GM12878 (cell line): Measurements from ENCODE around the gene ALOXE3. TPM values are rescaled to one million over a fixed set of nuclear protein-coding genes. Genes with fewer than 3 reads are reported as not detected.
A peak's percentile ranks its signal among the peaks of the same experiment; 100 is the strongest.

Experiments
- CEBPB ChIP-seq, 2 experiments: fragments of 150-350 bp in 1 of 2; IDR thresholded peaks; 2 replicates each; pipeline ENCODE4 v1.6.1; 2012 to 2014; ENCODE audit warnings: low read depth in 2 of 2, low read length in 2 of 2, borderline replicate concordance in 1 of 2, inconsistent platforms in 1 of 2
- CHD4 ChIP-seq: fragments of 200-600 bp; sonication (generic); IDR thresholded peaks from 2 replicates; pipeline ENCODE4 v1.6.1; 2016; ENCODE audit warnings: mild to moderate bottlenecking
- HDGF ChIP-seq: fragments of 450-650 bp; IDR thresholded peaks from 2 replicates; pipeline ENCODE4 v1.6.1; 2016; ENCODE audit warnings: antibody characterized with exemption
- IKZF2 ChIP-seq, 2 experiments: fragments of 450-650 bp; IDR thresholded peaks; 2 replicates each; pipeline ENCODE4 v1.6.1; 2017; ENCODE audit warnings: mild to moderate bottlenecking in 2 of 2, moderate library complexity in 2 of 2
- KLF5 ChIP-seq: fragments of 450-650 bp; IDR thresholded peaks from 2 replicates; pipeline ENCODE4 v1.6.1; 2014; ENCODE audit warnings: mild to moderate bottlenecking; ENCODE audit not compliant: partially characterized antibody
- MTA3 ChIP-seq: IDR thresholded peaks from 2 replicates; pipeline ENCODE4 v1.6.1; 2012; ENCODE audit warnings: low read length, inconsistent platforms, borderline replicate concordance
- NFYA ChIP-seq: IDR thresholded peaks from 2 replicates; pipeline ENCODE4 v1.6.1; 2011; ENCODE audit warnings: low read depth, mild to moderate bottlenecking, low read length, improper control_type of control experiment, borderline replicate concordance
- RAD51 ChIP-seq: fragments of 450-650 bp; IDR thresholded peaks from 2 replicates; pipeline ENCODE4 v1.6.1; 2016; ENCODE audit warnings: moderate library complexity, mild to moderate bottlenecking, inconsistent platforms
- TARDBP ChIP-seq: IDR thresholded peaks from 2 replicates; pipeline ENCODE4 v1.6.1; 2016; ENCODE audit warnings: borderline replicate concordance
- TCF7 ChIP-seq: IDR thresholded peaks from 2 replicates; pipeline ENCODE4 v1.6.1; 2014; ENCODE audit warnings: antibody characterized with exemption, borderline replicate concordance
- YY1 ChIP-seq: IDR thresholded peaks from 2 replicates; pipeline ENCODE4 v1.6.1; 2011; ENCODE audit warnings: low read depth, mild to moderate bottlenecking, low read length
- polyA plus RNA-seq, 11 experiments: library from polyadenylated mRNA; depleted of rRNA in 4 of 11; unstranded in 6 of 11; stranded (reverse) in 5 of 11; fragments of >200 nt; fragmentation: Nextera tagmentation in 4 of 11; fragmentation: Illumina TruSeq in 1 of 11; extraction: Ambion mirVana in 4 of 11; extraction: Trizol in 1 of 11; gene quantifications; 1 replicate in 1 of 11; 2 replicates in 10 of 11; pipeline versions ENCODE4 v1.2.1 to v1.2.3, GENCODE V29; 2011 to 2016; ENCODE audit warnings: inconsistent platforms in 2 of 11, missing spikeins in 2 of 11, low read depth in 1 of 11
- total RNA-seq, 4 experiments: library from RNA; depleted of rRNA in 3 of 4; stranded (reverse); fragments of >200 nt in 3 of 4; fragmentation: Illumina TruSeq in 1 of 4; extraction: Trizol in 1 of 4; gene quantifications; 2 replicates each; pipeline versions ENCODE4 v1.2.1 to v1.2.3, GENCODE V29; 2013 to 2021
- TF ChIP-seq, protein P1 (sequence below): IDR thresholded peaks from 2 replicates; pipeline ENCODE4 v1.6.1; 2012; ENCODE audit warnings: mild to moderate bottlenecking, low read depth, low read length
- TF ChIP-seq, protein P2 (sequence below): IDR thresholded peaks from 2 replicates; pipeline ENCODE4 v1.6.1; 2012; ENCODE audit warnings: low read depth, low read length, improper control_type of control experiment
- TF ChIP-seq, protein P3 (sequence below), 3 experiments: IDR thresholded peaks in 2 of 3; conservative IDR thresholded peaks in 1 of 3; 2 replicates each; pipeline ENCODE4 v1.5.1; 2011; ENCODE audit warnings: low read depth in 3 of 3, low read length in 3 of 3, mild to moderate bottlenecking in 3 of 3, control low read depth in 2 of 3, moderate library complexity in 2 of 3, inconsistent platforms in 1 of 3, mixed read lengths in 1 of 3; ENCODE audit not compliant: control insufficient read depth in 2 of 3, insufficient read depth in 1 of 3; ENCODE audit errors: extremely low read depth in 1 of 3
- TF ChIP-seq, protein P4 (sequence below): fragments of 450-650 bp; IDR thresholded peaks from 2 replicates; pipeline ENCODE4 v1.6.1; 2014; ENCODE audit warnings: mild to moderate bottlenecking

The ALOXE3 gene
- total and polyA plus RNA-seq, 10 of the 15 experiments (the other 5 are each of a cell fraction or from before 2014, with no cell fraction given) = 0.04 TPM; not detected in 9

DNA sequence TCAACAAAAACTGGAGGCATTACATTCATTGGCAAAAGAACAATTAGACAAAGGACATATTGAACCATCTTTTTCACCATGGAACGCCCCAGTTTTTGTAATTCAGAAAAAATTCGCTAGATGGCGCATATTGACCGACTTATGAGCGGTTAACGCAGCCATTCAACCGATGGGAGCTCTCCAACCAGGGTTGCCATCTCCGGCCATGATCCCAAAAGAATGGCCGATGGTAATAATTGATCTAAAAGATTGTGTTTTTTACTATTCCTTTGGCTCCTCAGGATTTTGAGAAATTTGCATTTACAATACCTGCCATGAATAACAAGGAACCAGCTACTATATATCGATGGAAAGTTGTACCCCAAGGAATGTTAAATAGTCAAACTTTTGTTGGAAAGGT, 58.0 kb downstream of the ALOXE3 start (continued):
- TF ChIP-seq, protein P1, sequence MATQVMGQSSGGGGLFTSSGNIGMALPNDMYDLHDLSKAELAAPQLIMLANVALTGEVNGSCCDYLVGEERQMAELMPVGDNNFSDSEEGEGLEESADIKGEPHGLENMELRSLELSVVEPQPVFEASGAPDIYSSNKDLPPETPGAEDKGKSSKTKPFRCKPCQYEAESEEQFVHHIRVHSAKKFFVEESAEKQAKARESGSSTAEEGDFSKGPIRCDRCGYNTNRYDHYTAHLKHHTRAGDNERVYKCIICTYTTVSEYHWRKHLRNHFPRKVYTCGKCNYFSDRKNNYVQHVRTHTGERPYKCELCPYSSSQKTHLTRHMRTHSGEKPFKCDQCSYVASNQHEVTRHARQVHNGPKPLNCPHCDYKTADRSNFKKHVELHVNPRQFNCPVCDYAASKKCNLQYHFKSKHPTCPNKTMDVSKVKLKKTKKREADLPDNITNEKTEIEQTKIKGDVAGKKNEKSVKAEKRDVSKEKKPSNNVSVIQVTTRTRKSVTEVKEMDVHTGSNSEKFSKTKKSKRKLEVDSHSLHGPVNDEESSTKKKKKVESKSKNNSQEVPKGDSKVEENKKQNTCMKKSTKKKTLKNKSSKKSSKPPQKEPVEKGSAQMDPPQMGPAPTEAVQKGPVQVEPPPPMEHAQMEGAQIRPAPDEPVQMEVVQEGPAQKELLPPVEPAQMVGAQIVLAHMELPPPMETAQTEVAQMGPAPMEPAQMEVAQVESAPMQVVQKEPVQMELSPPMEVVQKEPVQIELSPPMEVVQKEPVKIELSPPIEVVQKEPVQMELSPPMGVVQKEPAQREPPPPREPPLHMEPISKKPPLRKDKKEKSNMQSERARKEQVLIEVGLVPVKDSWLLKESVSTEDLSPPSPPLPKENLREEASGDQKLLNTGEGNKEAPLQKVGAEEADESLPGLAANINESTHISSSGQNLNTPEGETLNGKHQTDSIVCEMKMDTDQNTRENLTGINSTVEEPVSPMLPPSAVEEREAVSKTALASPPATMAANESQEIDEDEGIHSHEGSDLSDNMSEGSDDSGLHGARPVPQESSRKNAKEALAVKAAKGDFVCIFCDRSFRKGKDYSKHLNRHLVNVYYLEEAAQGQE = peak; percentile 52; the same call in 1 of the 2 replicates
- TF ChIP-seq HDGF = no peak
- no peak for TF ChIP-seq CEBPB (IDR thresholded peaks at IDR 0.05; ENCODE audit: borderline replicate concordance in 1 of 2, low read depth in 2 of 2, low read length in 2 of 2)
- TF ChIP-seq RAD51 = 0 out of 2 replicates have a peak, but pooled peaks have one; percentile 10
- TF ChIP-seq NFYA = no peak
- no peak for TF ChIP-seq MTA3
- TF ChIP-seq, protein P2, sequence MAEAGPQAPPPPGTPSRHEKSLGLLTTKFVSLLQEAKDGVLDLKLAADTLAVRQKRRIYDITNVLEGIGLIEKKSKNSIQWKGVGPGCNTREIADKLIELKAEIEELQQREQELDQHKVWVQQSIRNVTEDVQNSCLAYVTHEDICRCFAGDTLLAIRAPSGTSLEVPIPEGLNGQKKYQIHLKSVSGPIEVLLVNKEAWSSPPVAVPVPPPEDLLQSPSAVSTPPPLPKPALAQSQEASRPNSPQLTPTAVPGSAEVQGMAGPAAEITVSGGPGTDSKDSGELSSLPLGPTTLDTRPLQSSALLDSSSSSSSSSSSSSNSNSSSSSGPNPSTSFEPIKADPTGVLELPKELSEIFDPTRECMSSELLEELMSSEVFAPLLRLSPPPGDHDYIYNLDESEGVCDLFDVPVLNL = no peak
- TF ChIP-seq KLF5 = no peak
- no peak for TF ChIP-seq TCF7
- peak; percentile 92 for TF ChIP-seq YY1
- TF ChIP-seq, protein P3, sequence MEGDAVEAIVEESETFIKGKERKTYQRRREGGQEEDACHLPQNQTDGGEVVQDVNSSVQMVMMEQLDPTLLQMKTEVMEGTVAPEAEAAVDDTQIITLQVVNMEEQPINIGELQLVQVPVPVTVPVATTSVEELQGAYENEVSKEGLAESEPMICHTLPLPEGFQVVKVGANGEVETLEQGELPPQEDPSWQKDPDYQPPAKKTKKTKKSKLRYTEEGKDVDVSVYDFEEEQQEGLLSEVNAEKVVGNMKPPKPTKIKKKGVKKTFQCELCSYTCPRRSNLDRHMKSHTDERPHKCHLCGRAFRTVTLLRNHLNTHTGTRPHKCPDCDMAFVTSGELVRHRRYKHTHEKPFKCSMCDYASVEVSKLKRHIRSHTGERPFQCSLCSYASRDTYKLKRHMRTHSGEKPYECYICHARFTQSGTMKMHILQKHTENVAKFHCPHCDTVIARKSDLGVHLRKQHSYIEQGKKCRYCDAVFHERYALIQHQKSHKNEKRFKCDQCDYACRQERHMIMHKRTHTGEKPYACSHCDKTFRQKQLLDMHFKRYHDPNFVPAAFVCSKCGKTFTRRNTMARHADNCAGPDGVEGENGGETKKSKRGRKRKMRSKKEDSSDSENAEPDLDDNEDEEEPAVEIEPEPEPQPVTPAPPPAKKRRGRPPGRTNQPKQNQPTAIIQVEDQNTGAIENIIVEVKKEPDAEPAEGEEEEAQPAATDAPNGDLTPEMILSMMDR (IDR thresholded peaks at IDR 0.05 in 2 of 3, conservative IDR thresholded peaks at IDR 0.05 in 1 of 3; ENCODE audit: control insufficient read depth in 2 of 3, extremely low read depth in 1 of 3, insufficient read depth in 1 of 3, low read depth in 3 of 3, low read length in 3 of 3) = peak; percentile 61 to 89 (median 70)
- TF ChIP-seq IKZF2 (IDR thresholded peaks at IDR 0.05) = no peak
- no peak for TF ChIP-seq TARDBP
- no peak for TF ChIP-seq CHD4
- TF ChIP-seq, protein P4, sequence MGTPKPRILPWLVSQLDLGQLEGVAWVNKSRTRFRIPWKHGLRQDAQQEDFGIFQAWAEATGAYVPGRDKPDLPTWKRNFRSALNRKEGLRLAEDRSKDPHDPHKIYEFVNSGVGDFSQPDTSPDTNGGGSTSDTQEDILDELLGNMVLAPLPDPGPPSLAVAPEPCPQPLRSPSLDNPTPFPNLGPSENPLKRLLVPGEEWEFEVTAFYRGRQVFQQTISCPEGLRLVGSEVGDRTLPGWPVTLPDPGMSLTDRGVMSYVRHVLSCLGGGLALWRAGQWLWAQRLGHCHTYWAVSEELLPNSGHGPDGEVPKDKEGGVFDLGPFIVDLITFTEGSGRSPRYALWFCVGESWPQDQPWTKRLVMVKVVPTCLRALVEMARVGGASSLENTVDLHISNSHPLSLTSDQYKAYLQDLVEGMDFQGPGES = no peak
